ENCODE data around the gene GPC3.

GPC3 gene

DNA sequence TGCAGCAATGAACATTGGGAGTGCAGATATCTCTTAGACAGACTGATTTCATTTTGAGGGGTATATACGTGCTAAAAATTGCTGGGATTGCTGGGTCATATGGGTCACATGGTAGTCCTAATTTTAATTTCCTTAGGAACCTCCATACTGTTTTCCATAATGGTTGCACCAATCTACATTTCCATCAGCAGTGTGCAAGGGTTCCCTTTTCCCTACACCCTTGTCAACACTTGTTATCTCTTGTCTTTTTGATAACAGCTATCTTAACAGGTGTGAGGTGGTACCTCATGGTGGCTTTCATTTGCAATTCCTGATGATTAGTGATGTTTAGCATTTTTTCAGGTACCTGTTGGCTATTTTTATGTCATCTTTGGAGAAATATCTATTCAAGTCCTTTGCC, 57.0 kb downstream of the GPC3 start:
- no peak for DNase-seq (ENCODE audit: low read depth, low spot score)

DNA sequence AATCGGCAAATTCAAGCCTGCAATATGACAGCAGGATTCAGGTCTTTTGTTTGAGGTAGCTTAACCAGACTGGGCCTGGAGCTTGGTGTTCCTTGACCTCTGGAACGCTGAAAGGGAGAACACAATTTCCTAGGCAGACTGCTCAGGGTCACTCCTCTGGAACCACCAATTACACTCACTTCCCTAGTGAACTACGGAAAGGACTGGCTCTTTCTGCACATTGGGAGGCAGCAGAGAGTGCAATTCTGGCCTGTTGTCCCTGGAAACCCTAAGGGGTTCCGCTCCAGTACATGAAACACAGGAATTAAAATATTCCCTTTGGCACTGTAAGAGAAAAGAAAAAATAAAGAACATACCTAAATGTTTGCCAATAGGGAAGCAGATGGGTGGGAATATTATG, 58.6 kb downstream of the GPC3 start:
- no peak for DNase-seq (ENCODE audit: low read depth, low spot score)

DNA sequence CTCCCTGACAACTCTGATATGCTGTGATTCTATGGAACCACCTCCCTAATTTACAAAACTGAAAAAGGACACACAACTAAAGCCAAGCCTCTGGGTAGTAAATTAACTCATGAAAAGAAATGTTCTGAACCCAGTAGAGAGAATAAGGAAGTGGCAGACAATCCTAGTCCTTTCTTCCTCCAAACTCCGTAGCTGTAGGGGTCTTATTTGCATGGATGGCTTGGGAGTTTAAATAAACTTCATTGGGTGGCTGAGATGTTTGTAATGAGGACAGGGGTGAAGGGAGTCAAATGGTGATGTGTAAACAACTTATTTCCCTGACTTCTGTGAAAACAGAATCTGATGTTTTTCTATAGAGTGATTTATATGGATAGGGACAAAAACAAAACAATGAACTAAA, 59.3 kb downstream of the GPC3 start:
- no peak for DNase-seq (ENCODE audit: low read depth, low spot score)

DNA sequence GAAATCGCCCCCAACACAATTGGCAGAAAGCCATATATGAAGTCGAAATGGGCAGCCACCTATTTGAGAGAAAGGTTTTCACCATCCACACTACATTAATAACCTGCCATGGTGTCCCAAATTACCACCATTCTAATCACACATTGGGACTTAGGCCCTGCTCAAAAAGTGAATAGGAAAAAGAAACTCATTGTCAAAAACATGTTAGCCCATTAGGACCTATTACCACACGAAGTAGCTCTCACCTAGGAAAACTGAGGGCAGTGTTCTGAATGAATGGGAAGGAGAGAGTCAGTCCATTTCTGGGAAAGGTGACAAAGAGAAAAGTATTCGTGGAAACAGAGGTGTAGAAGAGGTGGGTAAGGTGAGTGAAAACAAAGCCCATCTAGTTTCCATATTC, 60.8 kb downstream of the GPC3 start:
- no peak for DNase-seq (ENCODE audit: low read depth, low spot score)

DNA sequence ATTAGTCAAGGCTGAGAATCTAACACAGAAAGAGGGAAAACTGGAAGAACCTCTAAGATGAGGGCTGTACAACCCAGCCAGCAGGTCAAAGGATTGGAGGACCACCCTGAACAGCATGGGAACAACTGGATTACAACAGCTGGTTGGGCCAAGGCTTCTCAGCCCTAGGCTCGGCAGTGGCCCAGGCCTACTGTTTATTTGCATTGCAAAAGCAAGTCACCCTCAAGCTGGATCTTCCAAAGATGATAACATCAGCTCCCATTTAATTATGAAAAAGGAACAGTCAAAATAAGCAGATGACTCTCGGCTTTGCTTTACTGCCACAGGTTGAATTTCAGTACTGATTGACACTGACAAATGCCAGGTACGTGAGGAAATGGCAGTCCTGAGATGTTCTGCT, 61.8 kb downstream of the GPC3 start:
- no peak for DNase-seq (ENCODE audit: low read depth, low spot score)

DNA sequence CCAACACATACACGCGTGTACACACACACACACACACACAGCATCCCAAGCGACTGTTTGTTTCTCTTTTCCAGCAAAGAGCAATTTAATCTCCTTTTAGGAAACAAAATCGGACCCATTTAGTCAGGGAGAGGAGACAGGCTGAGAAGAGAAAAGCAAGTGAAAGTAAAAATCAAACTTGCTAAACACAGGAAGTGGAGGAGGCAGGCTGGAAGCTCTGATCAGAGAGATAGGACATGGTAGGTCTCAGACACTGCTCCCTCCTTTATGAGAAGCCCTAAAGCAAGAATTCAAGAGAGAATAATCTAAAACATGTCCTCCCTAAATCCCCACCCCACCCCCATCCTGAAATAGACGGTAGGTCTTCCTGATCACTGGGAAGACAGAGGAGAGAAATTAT, 62.3 kb downstream of the GPC3 start:
- DNase-seq (ENCODE audit: low read depth, low spot score) = no peak

DNA sequence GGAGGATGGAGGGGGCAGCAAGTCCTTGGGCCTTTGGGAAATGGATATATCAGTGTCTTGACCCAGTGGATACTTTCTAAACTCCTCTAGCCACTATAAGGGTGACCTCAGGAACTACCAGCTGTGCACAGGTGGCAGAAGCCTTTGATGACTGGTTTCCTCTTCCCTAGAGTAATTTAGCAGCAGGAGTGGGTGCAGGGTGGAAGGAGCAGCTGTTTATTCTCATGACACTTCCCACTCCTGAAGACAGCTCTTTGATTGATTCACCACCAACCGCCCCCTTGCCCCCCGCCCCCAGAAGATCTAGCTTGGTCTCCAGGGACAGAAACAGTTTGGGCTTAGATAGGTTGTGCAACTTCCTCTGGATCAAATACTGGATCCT, 63.0 kb downstream of the GPC3 start:
- DNase-seq (ENCODE audit: low read depth, low spot score) = no peak

DNA sequence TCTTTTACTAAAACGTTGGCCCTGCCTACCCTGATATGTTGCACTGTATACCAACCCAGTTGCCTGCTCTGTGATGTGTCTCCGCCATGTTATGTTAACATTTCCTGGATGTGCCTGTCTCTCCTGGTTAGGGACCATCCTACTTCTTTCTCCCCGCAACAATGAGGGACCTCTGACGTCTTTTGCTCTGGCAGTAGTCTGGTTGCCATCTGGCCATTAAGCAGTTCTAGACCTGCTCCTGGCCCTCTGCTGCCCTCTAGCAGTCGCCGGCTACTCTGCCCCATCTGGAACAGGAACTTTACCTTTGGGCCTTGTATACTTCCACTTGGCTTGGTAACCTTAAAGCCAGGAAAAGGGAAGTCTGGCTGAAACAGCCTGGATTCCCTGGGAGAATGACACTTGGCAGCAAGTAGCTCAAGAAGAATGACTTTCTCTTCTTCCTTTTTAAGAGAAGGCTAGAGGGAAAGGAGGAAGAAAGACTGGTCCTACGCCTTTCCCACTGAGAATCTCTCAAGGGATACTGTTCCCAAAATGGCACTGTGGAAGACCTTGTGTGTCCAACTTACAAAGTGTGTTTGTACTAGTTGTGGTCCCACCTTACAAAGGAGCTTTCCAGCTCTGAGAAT, 63.5 kb downstream of the GPC3 start:
- no peak for DNase-seq (ENCODE audit: low read depth, low spot score)

DNA sequence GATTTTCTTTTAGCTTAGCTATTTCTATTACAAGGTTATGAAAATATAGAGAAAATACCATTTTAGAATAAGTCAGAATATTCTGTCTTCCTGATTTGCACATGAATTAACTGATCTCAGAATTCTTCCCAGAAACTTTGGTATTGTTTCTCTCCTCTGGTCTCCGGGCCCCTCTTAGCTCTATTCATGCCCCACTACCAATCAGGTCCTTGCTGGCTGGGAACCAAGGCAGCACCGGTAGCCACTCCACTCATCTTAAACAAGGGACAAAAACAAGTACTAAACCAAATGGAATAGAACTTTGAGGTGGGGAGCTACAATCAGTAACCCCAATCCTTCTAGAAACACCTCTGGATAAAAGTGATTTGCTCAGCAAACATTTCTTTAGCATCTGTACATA, 64.3 kb downstream of the GPC3 start:
- DNase-seq (ENCODE audit: low read depth, low spot score) = no peak

DNA sequence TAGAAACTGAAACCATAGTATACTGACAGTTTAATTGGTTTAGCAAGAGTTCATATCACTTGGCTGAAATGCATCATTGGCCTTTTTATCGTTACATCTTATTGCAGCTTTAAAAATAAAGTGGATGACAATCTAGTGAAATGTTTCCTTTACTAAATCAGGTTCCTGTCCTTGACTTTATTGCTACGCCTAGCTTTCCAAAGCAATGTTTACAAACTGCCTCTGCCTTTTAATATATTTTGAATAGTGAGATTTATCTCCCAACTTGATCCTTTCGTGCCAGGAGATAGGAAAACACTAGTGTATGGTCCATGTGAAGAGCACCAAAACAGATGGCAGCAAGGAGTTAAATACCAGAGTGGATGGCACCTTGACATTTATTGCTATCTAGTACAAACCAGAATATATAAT, 67.0 kb downstream of the GPC3 start:
- DNase-seq (ENCODE audit: low read depth, low spot score) = no peak

DNA sequence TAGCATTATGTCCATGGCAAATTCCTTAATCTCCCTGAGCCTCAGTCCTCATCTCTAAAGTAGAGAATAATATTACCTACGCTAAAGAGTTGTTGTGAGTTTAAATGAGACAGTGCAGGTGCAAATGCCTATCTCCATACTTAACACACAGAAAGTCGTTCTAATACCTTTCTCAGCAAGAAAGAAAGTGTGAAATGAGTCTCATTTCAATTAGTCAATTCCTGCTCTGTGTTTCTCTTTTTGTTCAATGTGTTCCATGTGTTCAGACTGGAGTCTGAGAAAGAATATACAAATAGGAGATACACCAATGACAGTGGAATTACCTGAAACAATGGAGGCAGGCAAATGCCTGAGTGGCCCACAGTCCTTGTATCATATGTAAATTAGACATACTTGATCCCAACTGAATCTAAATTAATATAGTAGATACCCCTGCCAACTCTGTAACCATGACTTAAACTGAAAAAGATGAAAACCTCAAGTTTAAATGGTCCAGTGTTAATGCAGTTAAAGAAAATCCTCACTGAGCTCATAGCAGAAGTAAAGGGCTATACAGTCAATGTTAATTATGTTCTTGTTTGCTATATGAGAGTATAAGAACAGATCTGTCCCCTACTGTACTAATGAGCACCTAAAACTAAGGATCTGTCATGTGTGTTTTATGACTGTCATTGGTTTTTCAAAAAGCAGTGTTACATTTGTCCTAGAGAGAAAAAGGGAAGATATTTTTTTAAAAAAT, 68.2 kb downstream of the GPC3 start:
- no peak for DNase-seq (ENCODE audit: low read depth, low spot score)

DNA sequence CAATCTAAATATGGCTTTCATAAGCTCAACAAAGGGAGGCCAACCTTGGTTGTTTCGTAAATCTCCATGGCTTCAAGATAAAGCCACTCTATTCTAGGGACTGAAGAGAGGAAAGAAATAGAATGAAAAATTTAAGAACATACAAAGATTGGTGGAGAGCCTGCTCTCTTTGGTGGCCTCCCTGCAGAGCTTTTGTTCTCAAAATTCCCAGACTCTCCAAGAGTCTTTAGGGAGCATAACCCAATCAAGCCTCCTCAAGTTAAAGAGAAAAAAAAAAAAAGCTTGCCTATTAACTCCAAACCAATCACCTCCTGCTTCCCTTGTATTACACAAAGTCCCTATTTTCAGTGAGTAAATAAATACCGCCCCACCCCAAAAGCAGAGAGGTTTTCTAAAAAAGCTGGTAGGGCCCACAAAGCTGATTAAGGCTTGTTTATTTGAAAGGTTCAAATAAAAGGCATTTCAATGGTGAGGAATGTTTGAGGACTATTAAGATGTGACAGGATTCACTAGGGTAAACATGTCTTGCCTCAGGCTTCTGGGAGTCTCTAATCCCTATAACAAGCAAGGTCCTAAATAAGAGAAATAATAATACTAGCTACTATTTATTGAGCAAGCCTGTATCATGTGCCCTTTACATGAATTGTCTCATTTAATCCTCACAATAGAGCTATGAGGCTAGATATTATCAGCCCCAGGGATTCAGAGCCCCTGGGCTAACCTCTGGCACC, 71.6 kb downstream of the GPC3 start:
- DNase-seq (ENCODE audit: low read depth, low spot score) = no peak

DNA sequence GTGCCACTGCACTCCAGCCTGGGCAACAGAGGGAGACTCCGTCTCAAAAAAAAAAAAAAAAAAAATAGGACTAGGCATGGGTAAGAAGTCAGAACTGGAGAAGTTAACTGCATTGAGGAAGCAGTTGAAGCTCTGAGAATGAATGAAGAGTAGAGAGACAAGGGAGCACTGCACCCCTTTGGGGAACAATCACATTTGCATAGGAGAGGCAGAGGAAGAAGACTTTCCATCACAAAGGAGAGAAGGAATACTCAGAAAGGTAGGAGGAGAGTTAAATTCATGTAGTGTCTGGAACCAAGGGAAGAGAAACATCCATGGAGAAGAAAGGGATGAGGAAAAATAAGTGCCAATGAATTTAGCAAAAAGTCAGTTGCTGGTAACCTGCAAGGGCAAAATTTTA, 72.4 kb downstream of the GPC3 start:
- DNase-seq (ENCODE audit: low read depth, low spot score) = no peak

DNA sequence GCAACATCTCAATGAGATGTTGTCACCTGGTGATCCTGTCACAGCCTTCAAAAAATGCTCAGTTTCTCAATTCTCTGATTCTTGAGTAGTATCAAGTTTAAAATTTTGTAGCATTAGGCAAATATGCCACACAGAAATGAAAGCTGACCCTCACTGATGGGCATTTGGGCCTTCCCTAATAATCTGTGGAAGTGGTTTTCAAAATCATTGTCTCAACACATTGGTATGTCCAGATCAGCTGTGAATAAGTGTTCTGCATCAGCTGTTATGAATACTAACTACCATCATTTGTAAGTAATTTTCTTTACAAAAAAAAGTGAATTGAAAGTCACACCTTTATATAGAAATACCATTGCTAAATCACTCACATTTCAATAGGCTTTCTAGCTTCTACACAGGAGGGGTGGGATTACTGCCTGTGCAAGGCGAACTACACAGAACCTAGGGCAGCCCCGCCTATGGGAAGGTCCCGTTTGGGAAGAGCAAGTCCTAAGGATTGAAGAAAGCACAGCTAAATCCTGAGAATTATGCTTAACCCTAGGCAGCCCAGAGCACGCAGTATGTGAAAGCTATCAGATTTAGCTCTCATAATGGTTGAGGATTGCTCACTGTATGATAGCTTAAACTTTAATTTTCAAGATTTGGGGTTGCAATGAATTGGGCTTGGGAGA, 73.4 kb downstream of the GPC3 start:
- DNase-seq (ENCODE audit: low read depth, low spot score) = no peak

DNA sequence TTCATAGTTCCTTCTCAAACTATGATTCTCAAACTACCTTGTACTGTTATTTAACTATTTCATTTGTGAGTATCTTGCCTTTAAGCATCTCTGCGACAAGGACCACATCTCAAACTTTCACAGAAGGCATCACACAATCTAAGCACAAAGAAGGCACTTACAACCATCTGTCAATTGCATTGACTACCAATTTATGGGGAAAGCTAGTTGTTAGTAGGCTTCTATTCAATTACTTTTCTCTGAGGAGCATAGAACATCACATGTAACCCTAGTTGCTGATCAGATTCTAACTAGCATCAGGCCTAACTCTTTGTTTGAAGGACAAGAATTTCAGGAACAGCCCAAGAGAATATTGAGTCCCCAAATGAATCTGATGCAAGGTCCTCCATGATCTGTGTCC, 74.9 kb downstream of the GPC3 start:
- no peak for DNase-seq (ENCODE audit: low read depth, low spot score)

DNA sequence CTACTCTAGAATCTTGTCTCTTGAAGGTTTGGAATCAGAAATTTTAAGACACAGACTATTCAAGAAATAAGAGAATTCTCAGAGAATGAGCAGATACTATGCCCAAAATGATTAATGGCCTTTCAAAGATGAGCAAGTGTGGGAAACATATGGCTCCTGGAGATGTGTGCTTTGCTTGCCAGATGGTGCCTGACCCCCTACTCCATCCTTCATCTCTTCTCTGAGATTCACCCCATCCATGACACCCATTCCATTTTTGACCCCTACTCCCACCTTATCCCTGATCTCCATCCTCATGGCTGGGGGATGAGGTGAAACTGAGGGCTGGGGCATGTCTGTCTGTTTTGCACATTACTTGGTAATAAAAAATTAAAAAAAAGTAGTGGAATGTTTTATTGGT, 75.5 kb downstream of the GPC3 start:
- DNase-seq (ENCODE audit: low read depth, low spot score) = no peak

DNA sequence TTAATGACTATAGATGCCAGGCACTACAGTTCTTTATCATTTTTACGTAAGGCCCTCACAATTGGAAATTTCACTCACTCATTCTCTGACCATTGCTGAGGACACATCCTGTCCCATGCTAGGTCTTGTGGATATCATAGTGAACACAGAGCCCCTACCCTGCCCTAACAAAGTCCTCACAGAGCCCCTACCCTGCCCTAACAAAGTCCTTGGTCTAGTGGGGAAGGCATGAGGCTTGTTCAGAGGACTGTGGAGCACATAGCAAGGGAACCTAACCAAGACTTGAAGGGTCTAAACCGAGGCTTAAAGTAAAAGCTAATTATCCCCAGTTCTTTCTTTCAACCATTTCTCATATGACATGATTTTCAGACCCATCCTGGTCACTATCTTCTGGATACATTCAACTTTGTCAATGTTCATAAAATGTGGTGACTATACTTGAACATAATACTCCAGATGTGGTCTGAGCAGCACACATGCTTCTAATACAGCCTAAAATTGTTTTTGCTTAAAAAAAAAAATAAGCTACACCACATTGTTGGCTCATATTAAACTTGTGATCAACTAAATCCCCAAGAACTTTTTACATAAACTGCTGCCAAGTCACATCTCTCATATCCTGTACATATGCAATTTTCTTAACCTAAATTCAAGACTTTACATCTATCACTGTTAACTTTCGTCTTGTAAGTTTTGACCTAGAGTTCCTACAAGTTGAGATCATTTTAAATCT, 77.0 kb downstream of the GPC3 start:
- no peak for DNase-seq (ENCODE audit: low read depth, low spot score)

DNA sequence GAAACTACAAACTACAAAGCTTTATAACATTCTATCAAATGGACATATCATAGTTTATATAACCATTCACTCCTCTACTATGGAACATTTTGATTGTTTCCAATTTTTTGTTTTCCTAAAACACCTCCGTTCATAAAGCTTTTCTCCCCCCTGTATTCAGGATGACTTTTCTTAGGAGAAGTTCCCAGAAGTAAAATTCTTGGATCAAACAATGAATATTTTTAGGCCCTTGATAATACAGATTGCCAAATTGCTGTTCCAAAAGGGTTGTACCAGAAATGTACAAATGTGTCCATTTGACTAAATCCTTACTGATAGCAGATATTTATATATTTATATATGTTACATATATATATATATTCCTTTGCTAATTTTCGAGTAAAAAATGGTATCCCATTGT, 77.8 kb downstream of the GPC3 start:
- no peak for DNase-seq (ENCODE audit: low read depth, low spot score)

DNA sequence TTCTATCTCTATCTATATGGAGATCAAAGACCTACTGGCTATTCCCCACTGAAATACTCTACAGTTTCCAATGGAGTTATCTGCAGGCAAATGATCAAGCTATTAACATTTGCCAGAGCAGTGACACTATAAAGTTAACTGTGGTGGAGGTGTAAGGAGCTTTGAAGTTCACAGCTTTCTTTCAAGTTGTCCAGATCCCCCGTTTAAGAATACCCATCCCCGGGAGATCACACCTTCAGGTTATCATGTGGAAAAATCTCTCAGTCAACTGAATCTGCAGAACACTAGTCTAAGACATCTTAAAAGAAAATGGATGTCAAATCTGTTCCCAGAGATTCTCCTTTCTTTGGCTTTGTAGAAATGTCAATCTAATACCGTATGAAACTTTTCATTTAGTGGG, 80.1 kb downstream of the GPC3 start:
- no peak for DNase-seq (ENCODE audit: low read depth, low spot score)

DNA sequence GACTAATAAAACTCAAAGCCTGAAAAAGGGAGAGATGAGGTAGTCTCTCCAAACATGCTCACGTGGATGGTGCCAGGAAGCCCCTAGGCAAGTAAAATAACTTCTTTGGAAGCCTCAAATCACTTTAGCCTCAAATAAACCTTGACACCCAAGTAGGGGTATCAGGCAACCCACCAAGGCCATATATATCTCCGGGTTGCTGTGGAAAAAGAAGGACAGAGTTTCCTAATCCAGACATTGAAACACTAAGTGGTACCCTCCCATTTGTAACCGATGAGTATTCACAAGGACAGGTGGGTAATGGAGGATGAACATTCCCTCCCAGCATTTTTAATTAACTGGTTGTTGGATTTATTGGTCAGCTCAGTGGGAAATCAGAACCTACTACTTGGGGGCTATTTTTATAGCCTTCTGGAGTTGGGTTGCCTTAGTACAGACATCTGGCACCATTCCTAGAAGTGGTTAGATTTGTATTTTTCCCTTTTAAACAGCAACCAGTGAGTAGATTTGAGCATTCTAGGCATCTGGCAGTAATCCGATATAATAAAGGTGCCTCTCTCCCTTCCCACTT, 87.7 kb downstream of the GPC3 start:
- no peak for DNase-seq (ENCODE audit: low read depth, low spot score)

DNA sequence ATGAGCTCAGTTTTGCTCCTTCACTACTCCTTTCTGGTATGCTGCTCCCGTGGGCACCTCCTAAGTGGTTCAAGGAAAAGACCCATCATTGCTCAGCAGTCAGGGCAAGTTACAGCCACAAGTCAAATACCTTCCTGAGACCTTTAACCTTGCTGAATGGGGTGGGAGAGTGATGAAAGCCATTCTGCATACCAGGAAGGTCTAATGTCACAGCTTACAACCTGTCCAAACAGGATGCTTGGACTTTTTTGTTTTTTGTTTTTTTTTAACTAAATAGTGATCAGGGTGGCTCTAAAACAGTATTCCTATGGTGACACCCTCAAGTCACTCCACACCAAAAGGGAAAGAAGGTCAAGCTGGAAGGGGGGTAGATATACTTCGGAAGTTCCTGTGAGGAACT, 93.1 kb downstream of the GPC3 start:
- no peak for DNase-seq (ENCODE audit: low read depth, low spot score)

DNA sequence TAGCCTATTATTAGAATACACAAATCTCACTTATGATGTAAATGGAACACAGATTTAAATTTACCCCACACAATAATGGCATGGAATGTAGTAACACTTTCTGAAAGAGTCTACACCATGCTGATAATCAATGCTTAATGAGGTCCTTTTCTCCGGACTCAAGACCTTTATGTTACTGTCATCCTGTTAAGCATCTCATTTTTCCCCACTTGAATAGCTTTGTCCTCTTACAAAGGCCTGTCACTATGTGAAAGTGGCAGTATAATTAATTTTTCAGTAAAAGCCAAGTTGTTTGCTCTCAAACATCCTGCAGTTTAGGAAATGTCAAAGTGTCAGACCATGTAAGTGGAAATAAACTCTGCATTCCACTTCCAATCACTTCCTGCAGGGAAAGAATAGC, 96.4 kb downstream of the GPC3 start:
- no peak for DNase-seq (ENCODE audit: low read depth, low spot score)

Measured in activated naive CD8-positive, alpha-beta T cell treated with anti-CD3 and anti-CD28 coated beads, Interleukin-2, amount 50 U/mL, for 16 hours (primary cell).